IPS-18c (cell line): Measurements from ENCODE around the gene CCDC187.
A peak's percentile ranks its signal among the peaks of the same experiment; 100 is the strongest.
"Not testable (repeated sequence)": the region's sequence is repeated elsewhere in the genome, so short reads cannot be mapped to it uniquely, and the experiment has no call there.

Source experiments
- H3K4me3 ChIP-seq: 2 replicates; pipeline ENCODE4 v1.7.0; 2013; ENCODE audit warnings: low read depth, mild to moderate bottlenecking, low read length, moderate library complexity; ENCODE audit not compliant: insufficient read depth
- H3K9me3 ChIP-seq: one replicate; pipeline ENCODE4 v1.6.1; 2013; ENCODE audit warnings: mild to moderate bottlenecking, low read length, moderate library complexity; ENCODE audit not compliant: control insufficient read depth, insufficient read depth

Gene CCDC187

DNA sequence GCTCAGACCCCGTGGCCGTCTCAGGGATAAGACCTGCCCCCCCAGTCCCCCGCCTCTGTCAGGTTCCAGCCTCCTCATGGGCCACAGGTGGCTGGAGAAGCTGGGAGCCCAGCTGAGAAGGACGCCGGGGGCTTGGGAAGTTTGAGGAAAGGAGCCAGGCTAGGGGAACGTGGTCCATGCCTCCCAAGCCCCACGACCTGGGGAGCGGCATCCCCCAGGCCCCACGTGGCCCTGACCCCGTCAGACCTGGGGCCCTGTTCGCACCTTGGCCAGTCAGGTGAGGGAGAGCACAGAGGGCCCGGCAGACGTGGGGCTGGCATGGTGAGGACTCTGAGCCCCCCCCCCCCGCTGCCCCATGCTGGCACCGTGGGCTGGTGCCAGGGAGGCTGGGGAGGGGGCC, 27.1 kb upstream of the CCDC187 start:
- no peak overlapping the region for H3K4me3 ChIP-seq
- no peaks in the 10 kb centered on the region for H3K9me3 ChIP-seq

DNA sequence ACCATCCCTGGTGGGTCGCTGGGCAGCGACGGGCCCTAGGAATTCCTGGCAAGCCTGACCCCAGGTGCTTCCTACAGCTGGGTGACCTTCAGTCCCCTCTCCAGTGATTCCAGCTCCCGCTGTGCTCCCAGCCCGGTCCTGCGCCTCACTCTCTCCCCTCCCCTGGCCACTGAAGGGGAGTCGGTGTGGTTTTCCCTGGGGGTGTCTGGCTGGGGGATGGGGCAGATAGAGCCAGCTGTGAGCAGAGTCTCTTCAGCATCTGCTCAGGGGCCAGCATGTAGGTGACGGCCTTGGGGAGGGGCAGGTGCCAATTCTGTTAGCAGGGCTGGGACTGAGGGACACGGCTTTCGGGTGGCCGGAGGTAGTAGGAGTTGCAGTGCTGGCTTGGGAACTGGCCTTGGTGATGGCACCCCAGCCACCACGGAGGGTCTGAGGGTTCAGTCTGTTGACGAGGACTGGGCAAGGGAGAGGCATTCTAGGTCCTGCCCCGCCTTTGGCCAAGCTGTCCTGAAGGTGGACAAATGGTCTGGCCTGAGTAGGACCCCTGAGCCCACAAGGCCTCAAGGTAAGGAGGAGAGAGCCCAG, 26.6 kb upstream of the CCDC187 start:
- no peak overlapping the region for H3K4me3 ChIP-seq
- H3K9me3 ChIP-seq, result no peaks in the 10 kb centered on the region

DNA sequence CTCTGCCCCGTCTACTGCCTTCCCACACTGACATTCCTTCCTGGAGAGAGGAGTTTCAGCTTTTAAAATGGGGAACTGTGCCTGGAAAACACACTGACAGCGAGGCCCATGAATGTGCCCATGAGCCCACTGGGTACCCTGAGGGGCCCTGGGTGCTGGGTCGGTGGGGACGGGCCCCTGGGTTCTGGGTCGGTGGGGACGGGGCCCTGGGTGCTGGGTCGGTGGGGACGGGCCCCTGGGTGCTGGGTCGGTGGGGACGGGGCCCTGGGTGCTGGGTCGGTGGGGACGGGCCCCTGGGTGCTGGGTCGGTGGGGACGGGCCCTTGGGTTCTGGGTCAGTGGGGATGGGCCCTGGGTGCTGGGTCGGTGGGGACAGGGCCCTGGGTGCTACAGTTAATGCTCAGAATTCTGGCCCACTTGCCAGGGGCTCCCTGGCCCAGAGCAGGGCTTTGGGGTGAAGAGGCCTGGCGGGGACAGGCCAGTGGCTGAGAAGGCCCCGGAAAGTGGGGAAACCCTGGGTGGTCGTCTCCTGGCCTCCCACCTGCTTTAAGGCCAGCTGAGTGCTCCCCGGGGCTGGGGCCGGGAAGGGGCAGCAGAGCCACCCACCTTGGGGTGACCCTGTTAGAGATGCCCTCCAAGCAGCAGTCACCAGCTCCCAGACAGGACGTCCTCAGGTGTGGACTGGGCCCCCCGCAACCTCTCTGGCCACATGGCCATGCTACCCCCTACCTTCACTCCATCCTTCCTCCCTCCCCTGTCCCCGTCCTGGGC, 25.9 kb upstream of the CCDC187 start:
- Histone ChIP-seq H3K4me3 (no peak overlapping the region), H3K9me3 (no peaks in the 10 kb centered on the region)

DNA sequence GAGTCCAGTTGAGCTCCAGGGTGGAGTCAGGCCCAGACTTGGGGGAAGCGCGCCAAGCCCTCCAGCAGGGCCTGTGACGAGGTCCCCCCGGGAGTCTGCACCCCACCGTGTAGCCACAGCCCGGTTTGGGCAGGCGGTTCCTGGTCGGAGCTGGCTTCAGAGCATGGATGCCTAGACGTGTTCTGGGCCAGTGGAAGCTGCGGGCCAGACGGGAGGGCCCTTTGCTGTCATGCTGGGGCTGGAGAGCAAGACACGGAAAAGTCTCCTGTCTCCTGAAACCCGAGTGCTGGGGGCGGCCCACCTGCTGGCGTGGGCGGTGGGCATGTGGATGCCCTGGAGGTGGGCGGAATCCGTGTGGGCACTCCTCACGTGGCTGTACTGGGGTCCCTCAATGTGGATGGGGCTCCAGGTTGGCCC, 25.3 kb upstream of the CCDC187 start:
- no peak overlapping the region for H3K4me3 ChIP-seq
- no peaks in the 10 kb centered on the region for H3K9me3 ChIP-seq

DNA sequence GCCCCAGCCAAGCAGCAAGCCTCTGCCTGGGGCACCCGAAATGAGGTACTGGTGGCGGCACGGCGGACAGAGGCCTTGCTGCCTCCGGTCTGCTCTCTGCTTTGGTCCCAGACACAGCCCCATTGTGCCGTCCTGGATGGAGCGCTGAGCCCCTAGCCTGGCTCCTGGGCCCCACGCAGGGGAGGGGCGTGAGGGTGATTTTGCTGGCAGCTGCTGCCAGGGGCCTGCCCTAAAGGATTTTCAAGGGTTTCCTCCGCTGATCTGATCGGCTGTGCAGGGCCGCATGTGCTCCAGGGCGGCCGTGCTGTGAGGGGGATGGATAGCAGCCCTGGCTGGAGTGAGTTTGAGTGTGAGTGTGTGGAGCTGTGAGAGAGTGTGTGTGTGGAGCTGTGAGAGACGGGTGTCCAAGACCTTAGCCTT, 24.7 kb upstream of the CCDC187 start:
- Histone ChIP-seq H3K4me3 (peak overlapping the region; percentile 31; the same call in 1 of the 2 replicates), H3K9me3 (no peaks in the 10 kb centered on the region)

DNA sequence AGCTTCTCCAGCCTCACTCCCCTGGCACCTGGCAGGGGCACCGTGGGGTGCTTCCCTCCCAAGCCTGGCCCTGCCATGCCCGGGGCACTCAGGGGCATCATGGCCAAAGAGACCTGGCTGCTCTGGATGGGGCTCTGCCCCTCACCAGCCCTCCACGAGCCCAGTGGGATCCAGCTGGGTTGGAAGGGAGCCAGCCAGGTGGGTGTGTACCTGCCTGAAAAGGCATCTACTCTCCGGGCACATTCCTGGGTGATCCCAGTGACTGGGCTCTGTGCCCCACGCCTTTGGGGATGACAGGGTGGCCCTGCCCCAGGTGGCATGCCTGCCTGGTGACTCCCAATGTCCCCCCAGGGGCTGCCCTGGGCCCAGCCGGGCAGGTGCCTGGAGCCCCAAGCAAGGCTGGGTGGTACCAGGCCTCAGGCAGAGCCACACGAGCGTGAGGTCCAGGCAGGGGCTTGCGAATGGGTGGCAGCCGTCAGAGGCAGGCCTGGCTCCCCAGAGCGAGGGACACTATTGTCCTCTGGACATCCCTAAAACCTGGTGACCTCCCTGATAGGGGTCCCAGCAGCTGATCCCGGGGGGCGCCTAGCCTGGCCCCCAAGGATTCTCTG, 24.2 kb upstream of the CCDC187 start:
- peak overlapping the region; percentile 31 for H3K4me3 ChIP-seq

DNA sequence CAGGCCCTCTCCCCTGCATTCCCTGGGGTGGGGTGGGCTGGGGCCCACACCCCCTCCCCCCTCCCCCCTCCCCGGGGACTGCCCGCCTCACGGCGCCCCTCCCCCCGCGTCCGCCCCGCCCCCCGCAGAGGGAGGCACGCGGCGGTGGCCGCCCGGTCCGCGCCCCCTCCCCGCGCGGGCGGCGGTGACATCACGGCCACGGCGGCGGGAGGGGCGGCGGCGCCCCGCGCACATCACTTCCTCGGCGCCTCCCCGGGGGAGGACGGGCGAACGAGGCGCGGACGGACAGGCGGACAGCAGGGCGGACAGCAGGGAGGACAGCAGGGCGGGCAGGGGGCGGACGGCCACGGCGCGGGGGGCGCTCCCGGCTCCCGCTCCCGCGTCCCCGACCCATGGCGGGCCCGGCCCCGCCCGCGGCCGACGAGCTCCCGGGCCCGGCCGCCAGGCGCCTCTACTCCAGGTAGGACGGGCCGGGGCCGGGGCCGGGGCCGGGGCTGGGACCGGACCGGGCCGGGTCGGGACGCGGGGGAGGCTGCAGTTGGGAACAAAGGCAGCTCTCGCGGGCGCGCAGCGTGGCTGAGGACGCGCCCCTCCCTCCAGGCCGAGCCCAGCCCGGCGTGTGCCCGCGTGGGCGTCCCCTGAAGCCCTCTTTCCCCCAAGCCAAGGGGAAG, 23.5 kb upstream of the CCDC187 start, which contains the start of gene GPSM1:
GPSM1 (plus strand) TSS at position 236 of the 671 bp plus-strand sequence; CDS start at position 393, 157 bp downstream.
- Histone ChIP-seq H3K9me3 (no peaks in the 10 kb centered on the region), H3K4me3 (peak within 1 kb of the TSS; percentile 44)

More for the DNA sequence above, 24.2 kb upstream of the CCDC187 start:
- no peaks in the 10 kb centered on the region for H3K9me3 ChIP-seq

GRCh38 chr9:136326761-136327303, 22.9 kb upstream of the CCDC187 start:
- H3K4me3 ChIP-seq, result peak overlapping the region; percentile 20; the same call in 1 of the 2 replicates

GRCh38 chr9:136326061-136326760, 22.3 kb upstream of the CCDC187 start:
- no peak overlapping the region for H3K4me3 ChIP-seq
- no peaks in the 10 kb centered on the region for H3K9me3 ChIP-seq

More at GRCh38 chr9:136326761-136327303, 22.9 kb upstream of the CCDC187 start:
- H3K9me3 ChIP-seq, result no peaks in the 10 kb centered on the region

GRCh38 chr9:136325358-136325757, 21.5 kb upstream of the CCDC187 start:
- no peak overlapping the region for H3K4me3 ChIP-seq
- no peaks in the 10 kb centered on the region for H3K9me3 ChIP-seq

DNA sequence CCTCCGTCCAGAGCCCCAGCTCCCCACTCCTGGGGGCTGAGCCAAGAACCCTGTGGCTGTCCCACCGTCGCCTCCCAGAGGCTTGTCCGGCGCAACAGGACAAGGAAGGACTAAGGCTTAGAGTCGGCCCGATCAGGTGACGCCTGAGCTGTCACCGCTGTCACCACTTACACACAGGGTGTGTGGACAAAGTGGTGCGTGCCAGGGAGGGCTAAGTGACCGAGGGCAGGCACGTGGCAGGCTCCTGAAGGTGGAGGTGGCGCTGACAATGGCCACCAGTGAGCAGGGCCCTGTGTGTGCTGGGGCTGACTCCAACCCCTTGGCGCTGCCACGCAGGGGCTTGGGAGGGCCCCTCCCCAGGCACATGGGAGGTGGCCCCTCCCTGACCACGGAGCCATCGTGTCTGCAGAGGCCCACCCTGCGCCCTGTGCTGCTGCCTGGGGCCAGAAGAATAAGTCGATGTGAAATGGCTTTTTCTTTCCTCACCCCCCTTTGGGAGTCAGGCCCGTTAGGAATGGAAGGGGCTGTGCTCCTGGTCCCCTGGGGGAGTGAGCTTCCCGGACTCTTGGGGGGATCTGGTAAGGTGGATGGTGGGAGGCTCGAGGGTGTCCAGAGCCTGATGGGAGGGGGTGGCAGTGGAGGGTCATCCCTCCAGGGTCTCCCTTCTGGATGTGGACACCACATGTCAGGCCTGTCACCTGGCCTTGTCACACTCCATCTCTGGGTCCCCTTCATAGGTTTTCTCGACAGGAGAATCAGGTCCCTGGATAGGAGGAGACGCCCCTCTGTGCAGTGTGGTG, 20.8 kb upstream of the CCDC187 start:
- Histone ChIP-seq H3K4me3 (no peak overlapping the region), H3K9me3 (no peaks in the 10 kb centered on the region)

- H3K4me3 ChIP-seq, result no peak overlapping the region
- no peaks in the 10 kb centered on the region for H3K9me3 ChIP-seq
Measured at GRCh38 chr9:136323371-136323789, 19.5 kb upstream of the CCDC187 start.

DNA sequence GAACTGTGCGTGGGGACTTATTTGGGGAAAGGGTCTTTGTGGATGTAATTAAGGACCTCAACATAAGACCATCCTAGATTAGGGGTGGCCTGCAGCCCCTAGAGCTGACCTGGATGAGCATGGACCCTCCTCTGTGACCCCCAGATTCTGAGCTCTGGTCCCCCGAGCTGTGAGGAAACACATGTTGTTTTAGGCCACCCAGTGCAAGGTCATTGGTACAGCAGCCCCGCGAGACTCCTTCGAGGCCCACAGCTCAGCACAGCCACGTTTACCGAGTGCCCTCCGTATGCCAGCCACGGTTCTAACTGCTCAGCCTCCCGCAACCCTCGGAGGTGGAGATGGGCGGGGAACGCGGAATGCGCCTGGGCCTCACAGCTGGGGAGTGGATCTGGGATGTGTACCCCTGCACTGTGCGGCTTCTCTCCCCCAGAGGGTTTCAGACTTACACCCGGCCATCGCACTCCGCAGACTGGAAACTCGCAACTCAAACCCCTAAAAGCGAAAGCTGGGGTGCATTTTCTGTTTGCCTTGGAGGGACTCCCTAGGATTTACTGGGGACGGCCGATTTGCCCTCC, 18.9 kb upstream of the CCDC187 start:
- H3K4me3 ChIP-seq, result no peak overlapping the region
- no peaks in the 10 kb centered on the region for H3K9me3 ChIP-seq

GRCh38 chr9:136321561-136321960, 17.7 kb upstream of the CCDC187 start:
- no peak overlapping the region for H3K4me3 ChIP-seq
- H3K9me3 ChIP-seq, result no peaks in the 10 kb centered on the region

- H3K9me3 ChIP-seq, H3K4me3 ChIP-seq: not testable (repeated sequence)
Measured at GRCh38 chr9:136320972-136321371, 17.1 kb upstream of the CCDC187 start.

DNA sequence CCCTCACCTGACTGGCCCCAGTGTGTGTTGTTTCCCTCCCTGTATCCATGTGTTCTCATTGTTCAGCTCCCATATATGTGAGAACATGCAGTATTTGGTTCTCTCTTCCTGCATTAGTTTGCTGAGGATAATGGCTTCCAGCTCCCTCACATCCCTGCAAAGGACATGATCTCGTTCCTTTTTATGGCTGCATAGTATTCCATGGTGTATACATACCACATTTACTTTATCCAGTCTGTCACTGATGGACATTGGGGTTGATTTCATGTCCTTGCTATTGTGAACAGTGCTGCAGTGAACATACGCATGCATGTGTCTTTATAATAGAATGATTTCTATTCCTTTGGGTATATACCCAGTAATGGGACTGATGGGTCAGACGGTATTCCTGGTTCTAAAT, 16.1 kb upstream of the CCDC187 start:
- not testable (repeated sequence) for H3K4me3 ChIP-seq, H3K9me3 ChIP-seq
